Panc1 (cell line): ENCODE results near the gene PDE11A. TPM values are rescaled to one million over a fixed set of nuclear protein-coding genes. Genes with fewer than 3 reads are reported as not detected.

Source experiments
- ATAC-seq: fragments of 200-7000 bp; cut with Tn5 transposase; 2 replicates; pipeline ENCODE4 v1.9.1; 2020; ENCODE audit warnings: mild to moderate bottlenecking, moderate library complexity
- BruUV-seq: library from RNA; stranded (reverse); fragments of 400-500 nt; replicated peaks from 2 replicates; lab custom pipeline; 2021; lab: Mats Ljungman, UMichigan
- CTCF ChIA-PET: fragments of 300-600 bp; sonication (Branson Sonifier 250); formaldehyde crosslinking; loops from one replicate; lab custom pipeline; 2022; ENCODE audit warnings: antibody characterized with exemption; lab: Charles Lee
- POLR2A ChIA-PET: fragments of 300-600 bp; sonication (Branson Sonifier 250); formaldehyde crosslinking; loops from one replicate; lab custom pipeline; 2022; ENCODE audit warnings: antibody characterized with exemption; lab: Charles Lee
- DNase-seq: peaks from one replicate; pipeline ENCODE4 v3.0.0-alpha.2; 2010; ENCODE audit warnings: low read depth, low spot score
- H3K27ac ChIP-seq: 2 replicates; pipeline ENCODE4 v1.5.1; 2011; ENCODE audit warnings: mild to moderate bottlenecking, low read length, inconsistent platforms
- H3K27me3 ChIP-seq: fragments of 200-500 bp; sonication (Bioruptor generic); 2 replicates; pipeline ENCODE4 v1.6.0; 2014; ENCODE audit warnings: low read length, inconsistent platforms; ENCODE audit not compliant: control insufficient read depth, insufficient read depth
- H3K36me3 ChIP-seq: fragments of 200-500 bp; sonication (Bioruptor generic); 2 replicates; pipeline ENCODE4 v1.5.1; 2014; ENCODE audit warnings: inconsistent platforms, mild to moderate bottlenecking, low read length, moderate library complexity; ENCODE audit not compliant: control insufficient read depth, insufficient read depth
- H3K4me1 ChIP-seq: 2 replicates; pipeline ENCODE4 v1.5.1; 2011; ENCODE audit warnings: inconsistent platforms, mild to moderate bottlenecking, low read length, moderate library complexity; ENCODE audit not compliant: control insufficient read depth, insufficient read depth
- H3K4me3 ChIP-seq, 2 experiments: 2 replicates each; pipeline ENCODE4 v1.5.1; 2011 to 2012; ENCODE audit warnings: low read depth in 2 of 2, low read length in 2 of 2, mild to moderate bottlenecking in 2 of 2, inconsistent platforms in 1 of 2, moderate library complexity in 1 of 2
- H3K9me3 ChIP-seq: fragments of 200-500 bp; sonication (Bioruptor generic); 2 replicates; pipeline ENCODE4 v1.5.1; 2014; ENCODE audit warnings: low read depth, mild to moderate bottlenecking, inconsistent platforms, low read length, moderate library complexity; ENCODE audit not compliant: control insufficient read depth, insufficient read depth
- CTCF ChIP-seq: fragments of 450-650 bp; IDR thresholded peaks from 2 replicates; pipeline ENCODE4 v1.5.1; 2017; ENCODE audit warnings: mild to moderate bottlenecking
- POLR2AphosphoS5 ChIP-seq: IDR thresholded peaks from 2 replicates; pipeline ENCODE4 v1.6.1; 2012; ENCODE audit warnings: mild to moderate bottlenecking, low read depth, low read length, moderate library complexity
- REST ChIP-seq, 2 experiments: IDR thresholded peaks; 2 replicates each; pipeline ENCODE4 v1.6.1; 2011 to 2012; ENCODE audit warnings: low read depth in 2 of 2, control low read depth in 1 of 2, low read length in 1 of 2, mild to moderate bottlenecking in 1 of 2, moderate library complexity in 1 of 2; ENCODE audit not compliant: insufficient read depth in 1 of 2
- SIN3A ChIP-seq: IDR thresholded peaks from 2 replicates; pipeline ENCODE4 v1.6.1; 2012; ENCODE audit warnings: low read depth, mild to moderate bottlenecking, low read length, moderate library complexity, borderline replicate concordance; ENCODE audit not compliant: insufficient read depth
- TCF7L2 ChIP-seq: IDR thresholded peaks from 2 replicates; pipeline ENCODE4 v1.6.1; 2011; ENCODE audit warnings: mild to moderate bottlenecking, low read depth, low read length, inconsistent platforms
- in situ Hi-C: cut with HindIII; loops from 2 replicates; pipeline ENCODE4 v1.10.0; 2016; ENCODE audit warnings: low sequenced_read_pairs, low pct_unique_long_range_greater_than_20kb
- intact Hi-C: fragments of 100-400 bp; cut with micrococcal nuclease; formaldehyde crosslinking; loops from one replicate; pipeline ENCODE4 v1.10.0; 2022; ENCODE audit not compliant: unreplicated experiment
- total RNA-seq: library from RNA; stranded (reverse); gene quantifications from one replicate; pipeline ENCODE4 v1.2.1, GENCODE V29; 2021; ENCODE audit not compliant: unreplicated experiment

Gene PDE11A
- total RNA-seq, 1 experiment from 2014 or later: not detected

GRCh38 chr2:177889818-177890460 lies 182.6 kb downstream of the PDE11A start:
- no peak for TF ChIP-seq SIN3A
- intact Hi-C loops (no loop called here), in situ Hi-C loops (no loop called here)
- no TSS peak for BruUV-seq
- ChIA-PET POLR2A (no interaction called here), CTCF (no interaction called here)
- no peaks in the 10 kb centered on the region for H3K9me3 ChIP-seq
- H3K27me3 ChIP-seq: 0 out of 2 replicates have a peak, but pooled peaks cover 2% of the 10 kb centered on the region
- H3K4me1 ChIP-seq: no peaks in the 10 kb centered on the region
- no peaks in the 10 kb centered on the region for H3K36me3 ChIP-seq
- H3K4me3 ChIP-seq: no peak overlapping the region
- DNase-seq (no peak), ATAC-seq (no peak)
- H3K27ac ChIP-seq: no peak overlapping the region

GRCh38 chr2:177888581-177888980 lies 184.0 kb downstream of the PDE11A start:
- ChIA-PET CTCF (no interaction called here), POLR2A (no interaction called here)
- DNase-seq: no peak
- intact Hi-C loops: no loop called here
- 0 out of 2 replicates have a peak, but pooled peaks cover 2% of the 10 kb centered on the region for H3K27me3 ChIP-seq
- ATAC-seq: no peak
- no TSS peak for BruUV-seq
- TF ChIP-seq REST (IDR thresholded peaks at IDR 0.05; ENCODE audit: insufficient read depth in 1 of 2, low read depth in 2 of 2, low read length in 1 of 2): no peak
- no peak for TF ChIP-seq SIN3A
- no peak for TF ChIP-seq TCF7L2
- TF ChIP-seq POLR2AphosphoS5: no peak
- TF ChIP-seq CTCF: no peak
- H3K4me3 ChIP-seq: no peak overlapping the region
- in situ Hi-C loops: no loop called here
- H3K36me3 ChIP-seq: no peaks in the 10 kb centered on the region
- no peak overlapping the region for H3K27ac ChIP-seq
- no peaks in the 10 kb centered on the region for H3K4me1 ChIP-seq
- H3K9me3 ChIP-seq: no peaks in the 10 kb centered on the region

GRCh38 chr2:177887722-177888121 lies 184.9 kb downstream of the PDE11A start:
- no TSS peak for BruUV-seq
- Histone ChIP-seq H3K9me3 (no peaks in the 10 kb centered on the region), H3K27me3 (0 out of 2 replicates have a peak, but pooled peaks cover 2% of the 10 kb centered on the region), H3K27ac (no peak overlapping the region), H3K4me1 (no peaks in the 10 kb centered on the region), H3K4me3 (no peak overlapping the region), H3K36me3 (no peaks in the 10 kb centered on the region)
- TF ChIP-seq REST (IDR thresholded peaks at IDR 0.05; ENCODE audit: insufficient read depth in 1 of 2, low read depth in 2 of 2, low read length in 1 of 2) (no peak), CTCF (no peak)
- POLR2A ChIA-PET: no interaction called here
- CTCF ChIA-PET: no interaction called here
- intact Hi-C loops: no loop called here
- no peak for DNase-seq
- in situ Hi-C loops: no loop called here
- no peak for ATAC-seq
